PC-9 (cell line): ENCODE data around the gene PSMD4.

ENCODE experiments used
- CTCF ChIP-seq: fragments of 200-600 bp; sonication (generic); conservative IDR thresholded peaks from 2 replicates; pipeline ENCODE4 v1.6.1; 2017; ENCODE audit warnings: mixed run types, antibody characterized with exemption, mild to moderate bottlenecking, moderate library complexity
- EZH2 ChIP-seq: fragments of 200-600 bp; sonication (generic); IDR thresholded peaks from 2 replicates; pipeline ENCODE4 v1.8.0; 2017; ENCODE audit warnings: antibody characterized with exemption, low read depth

GRCh38 chr1:151255381-151255780, 847 bp downstream of the PSMD4 start:
- TF ChIP-seq EZH2 (no peak), CTCF (no peak)
